ENCODE data around the gene RCAN2. TPM values are rescaled to one million over a fixed set of nuclear protein-coding genes. Genes with fewer than 3 reads are reported as not detected.

The RCAN2 gene
- total RNA-seq, 6 donors from 2014 or later: 4.8 to 14.6 (median 9.1) TPM

GRCh38 chr6:46419576-46420002 is 71.7 kb downstream of the RCAN2 start:
- 0 to 4% methylated on average over 2 of the region's 2 CpGs for WGBS, 2 donors
- Histone ChIP-seq H3K27ac (no peak overlapping the region), H3K27me3 (no peaks in the 10 kb centered on the region), H3K4me1 (no peaks in the 10 kb centered on the region), H3K9me3 (no peaks in the 10 kb centered on the region), H3K4me3 (no peak overlapping the region), H3K36me3 (no peaks in the 10 kb centered on the region)
- no peak for TF ChIP-seq POLR2AphosphoS5 (IDR thresholded peaks at IDR 0.05)
- TF ChIP-seq, protein P1, sequence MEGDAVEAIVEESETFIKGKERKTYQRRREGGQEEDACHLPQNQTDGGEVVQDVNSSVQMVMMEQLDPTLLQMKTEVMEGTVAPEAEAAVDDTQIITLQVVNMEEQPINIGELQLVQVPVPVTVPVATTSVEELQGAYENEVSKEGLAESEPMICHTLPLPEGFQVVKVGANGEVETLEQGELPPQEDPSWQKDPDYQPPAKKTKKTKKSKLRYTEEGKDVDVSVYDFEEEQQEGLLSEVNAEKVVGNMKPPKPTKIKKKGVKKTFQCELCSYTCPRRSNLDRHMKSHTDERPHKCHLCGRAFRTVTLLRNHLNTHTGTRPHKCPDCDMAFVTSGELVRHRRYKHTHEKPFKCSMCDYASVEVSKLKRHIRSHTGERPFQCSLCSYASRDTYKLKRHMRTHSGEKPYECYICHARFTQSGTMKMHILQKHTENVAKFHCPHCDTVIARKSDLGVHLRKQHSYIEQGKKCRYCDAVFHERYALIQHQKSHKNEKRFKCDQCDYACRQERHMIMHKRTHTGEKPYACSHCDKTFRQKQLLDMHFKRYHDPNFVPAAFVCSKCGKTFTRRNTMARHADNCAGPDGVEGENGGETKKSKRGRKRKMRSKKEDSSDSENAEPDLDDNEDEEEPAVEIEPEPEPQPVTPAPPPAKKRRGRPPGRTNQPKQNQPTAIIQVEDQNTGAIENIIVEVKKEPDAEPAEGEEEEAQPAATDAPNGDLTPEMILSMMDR (IDR thresholded peaks at IDR 0.05): peak in 5 of 6 experiments; percentile 55 to 70 (median 66)
- TF ChIP-seq POLR2A (IDR thresholded peaks at IDR 0.05): no peak
- TF ChIP-seq EP300 (IDR thresholded peaks at IDR 0.05): no peak
- peak in 1 of 2 donors; percentile 69 for ATAC-seq (ENCODE audit: low FRiP score in 2 of 2)
- peak in 1 of 2 donors; percentile 40 for DNase-seq

- Histone ChIP-seq H3K36me3 (no peaks in the 10 kb centered on the region), H3K4me3 (no peak overlapping the region), H3K4me1 (peaks cover 4 to 7% (median 5%) of the 10 kb centered on the region in 4 donors), H3K9me3 (no peaks in the 10 kb centered on the region), H3K27ac (no peak overlapping the region), H3K27me3 (no peaks in the 10 kb centered on the region)
- WGBS, 2 donors: 0 to 5% methylated on average over 1 of the region's 1 CpG
- TF ChIP-seq, protein P1 (IDR thresholded peaks at IDR 0.05): no peak
- TF ChIP-seq EP300 (IDR thresholded peaks at IDR 0.05): no peak
- no peak for TF ChIP-seq POLR2AphosphoS5 (IDR thresholded peaks at IDR 0.05)
- no peak for TF ChIP-seq POLR2A (IDR thresholded peaks at IDR 0.05)
- ATAC-seq (ENCODE audit: low FRiP score in 2 of 2) (no peak), DNase-seq (no peak)
Measured at GRCh38 chr6:46414398-46414797, 76.9 kb downstream of the RCAN2 start.

DNA sequence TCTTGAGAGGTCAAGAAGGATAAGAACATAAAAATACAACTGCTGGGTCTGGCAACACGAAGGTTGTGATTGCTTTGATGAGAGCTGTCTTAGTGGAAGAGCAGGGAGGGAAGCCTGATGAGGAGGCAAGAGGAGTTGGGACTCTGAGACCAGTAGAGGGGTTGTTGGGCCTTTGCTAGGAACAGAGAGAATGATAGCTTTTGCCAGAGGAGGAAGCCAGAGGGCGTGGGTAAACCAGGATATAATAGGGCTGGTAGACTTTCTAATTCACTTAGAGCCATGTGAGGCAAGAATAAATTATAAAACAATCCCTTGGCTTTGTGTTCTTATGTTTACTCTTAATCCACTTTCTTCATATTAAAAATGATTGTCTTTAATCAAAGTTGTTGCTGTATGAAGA is 78.6 kb downstream of the RCAN2 start:
- TF ChIP-seq, protein P1 (IDR thresholded peaks at IDR 0.05): no peak
- TF ChIP-seq EP300 (IDR thresholded peaks at IDR 0.05): no peak
- TF ChIP-seq POLR2A (IDR thresholded peaks at IDR 0.05): no peak
- TF ChIP-seq POLR2AphosphoS5 (IDR thresholded peaks at IDR 0.05): no peak
- H3K36me3 ChIP-seq: no peaks in the 10 kb centered on the region
- ATAC-seq (ENCODE audit: low FRiP score in 2 of 2) (no peak), DNase-seq (no peak)
- H3K4me1 ChIP-seq: peaks cover 4 to 12% (median 7%) of the 10 kb centered on the region in 4 donors
- no peaks in the 10 kb centered on the region for H3K9me3 ChIP-seq
- H3K27me3 ChIP-seq: no peaks in the 10 kb centered on the region
- H3K4me3 ChIP-seq: no peak overlapping the region
- WGBS, 2 donors: 48 to 49% methylated on average over 2 of the region's 2 CpGs
- no peak overlapping the region for H3K27ac ChIP-seq

DNA sequence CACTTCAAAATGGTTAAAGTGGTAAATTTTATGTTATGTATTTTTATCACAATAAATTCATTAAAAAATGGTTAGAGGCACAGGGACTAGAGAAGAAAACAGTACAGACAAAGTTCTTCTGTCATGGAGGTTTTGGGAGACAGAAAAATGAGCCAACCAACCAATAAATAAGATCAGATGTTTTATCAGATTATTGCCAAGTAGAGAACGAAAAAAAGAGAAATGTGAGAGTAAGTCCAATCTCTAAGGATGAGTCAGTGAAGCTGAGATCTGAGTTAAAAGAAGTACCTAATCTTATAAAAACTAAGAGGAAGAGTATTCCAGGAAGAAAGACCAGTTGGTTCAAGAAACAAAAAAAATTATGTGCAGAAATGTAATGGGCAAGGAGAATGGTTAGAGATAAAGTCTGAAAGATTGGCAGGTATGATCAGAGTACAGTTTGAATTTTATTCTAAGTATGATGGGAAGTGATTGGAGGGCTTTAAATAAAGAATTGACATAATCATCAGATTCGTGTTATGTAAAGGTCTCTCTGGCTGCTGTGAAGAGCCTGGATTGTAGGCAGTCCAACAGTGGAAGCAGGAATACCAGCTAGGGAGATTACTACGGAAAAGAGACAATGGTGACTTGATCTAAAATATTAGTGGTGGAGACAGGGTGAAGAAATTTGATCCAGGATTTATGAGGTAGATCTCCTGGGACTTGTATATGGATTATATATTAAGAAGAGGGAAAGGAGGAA is 79.6 kb downstream of the RCAN2 start:
- no peak overlapping the region for H3K27ac ChIP-seq
- no peak for DNase-seq
- no peak overlapping the region for H3K4me3 ChIP-seq
- TF ChIP-seq POLR2A (IDR thresholded peaks at IDR 0.05) (no peak), EP300 (IDR thresholded peaks at IDR 0.05) (no peak), POLR2AphosphoS5 (IDR thresholded peaks at IDR 0.05) (no peak)
- TF ChIP-seq, protein P1 (IDR thresholded peaks at IDR 0.05): no peak
- no peaks in the 10 kb centered on the region for H3K9me3 ChIP-seq
- peak in 1 of 2 donors; percentile 18 for ATAC-seq (ENCODE audit: low FRiP score in 2 of 2)
- WGBS, 2 donors: 74 to 76% methylated on average over 3 of the region's 3 CpGs
- no peaks in the 10 kb centered on the region for H3K27me3 ChIP-seq
- peaks cover 4 to 12% (median 7%) of the 10 kb centered on the region in 4 donors for H3K4me1 ChIP-seq
- H3K36me3 ChIP-seq: no peaks in the 10 kb centered on the region

Measured in upper lobe of left lung (tissue), 6 donors.